Measurements from ENCODE around the gene VWF.

Gene VWF

GRCh38 chr12:6056406-6057240 is 67.8 kb downstream of the VWF start:
- DNase-seq = no peak

GRCh38 chr12:6053541-6053940 is 70.9 kb downstream of the VWF start:
- no peak for DNase-seq

GRCh38 chr12:6052940-6053329 is 71.5 kb downstream of the VWF start:
- DNase-seq = no peak

DNA sequence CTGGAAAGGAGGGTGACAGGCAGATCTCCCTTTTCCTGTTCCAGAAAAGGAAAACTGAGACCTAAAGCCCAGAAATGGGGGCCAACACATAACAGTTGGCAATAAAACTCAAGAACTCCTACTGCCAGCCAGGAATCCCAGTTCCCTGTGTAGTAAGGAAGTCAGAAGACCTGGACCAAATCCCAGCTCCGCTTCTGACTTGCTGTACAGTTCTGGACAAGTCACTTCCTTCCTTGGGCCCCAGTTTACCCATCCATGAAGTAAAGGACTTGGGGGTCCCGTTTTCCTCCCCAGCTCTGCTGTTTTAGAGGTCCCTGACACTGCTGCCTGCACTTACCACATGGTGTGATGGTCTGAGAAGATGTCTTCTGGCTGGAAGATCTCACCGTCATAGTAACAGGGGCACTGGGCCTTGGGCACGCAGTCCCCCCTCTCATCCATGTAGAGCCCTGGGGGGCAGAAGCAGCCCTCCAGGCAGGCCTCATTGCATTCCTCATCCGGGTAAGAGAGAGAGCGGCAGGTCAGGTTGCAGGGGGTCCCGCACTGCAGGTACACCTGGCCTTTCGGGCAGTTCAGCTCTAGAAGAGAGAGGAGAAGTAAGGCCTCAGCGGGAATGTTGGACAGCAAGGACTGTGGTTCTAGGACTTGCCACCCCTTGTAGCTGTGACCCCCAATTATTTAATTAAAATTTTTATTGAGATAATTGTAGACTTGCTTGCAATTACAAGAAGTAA is 72.1 kb downstream of the VWF start:
- DNase-seq = no peak

DNA sequence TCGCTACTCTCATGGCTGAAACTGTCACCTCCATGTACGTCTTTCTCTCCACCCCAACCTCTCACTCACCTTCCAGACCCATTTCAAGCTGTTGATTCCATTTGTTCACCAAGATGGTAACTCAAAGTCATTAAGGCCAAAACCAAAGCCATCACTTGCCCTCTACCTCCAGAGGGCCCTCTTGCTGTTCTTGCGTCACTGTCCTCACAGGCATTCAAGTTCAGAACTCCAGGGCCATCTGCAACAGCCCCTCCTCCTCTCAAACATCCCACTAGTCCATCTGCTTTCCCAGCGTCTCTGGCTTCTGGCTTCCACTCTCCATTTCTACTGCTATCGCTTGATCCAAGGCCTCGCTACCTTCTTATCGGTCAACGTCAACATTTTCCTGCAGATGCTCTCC is 74.5 kb downstream of the VWF start:
- DNase-seq = no peak

GRCh38 chr12:6049587-6049986 is 74.9 kb downstream of the VWF start:
- DNase-seq = no peak

- DNase-seq = no peak
Observed at GRCh38 chr12:6047249-6048237, 76.9 kb downstream of the VWF start.

GRCh38 chr12:6046511-6047180 is 77.8 kb downstream of the VWF start:
- DNase-seq = no peak

- DNase-seq = no peak
Observed at GRCh38 chr12:6045438-6045837, 79.0 kb downstream of the VWF start.

DNA sequence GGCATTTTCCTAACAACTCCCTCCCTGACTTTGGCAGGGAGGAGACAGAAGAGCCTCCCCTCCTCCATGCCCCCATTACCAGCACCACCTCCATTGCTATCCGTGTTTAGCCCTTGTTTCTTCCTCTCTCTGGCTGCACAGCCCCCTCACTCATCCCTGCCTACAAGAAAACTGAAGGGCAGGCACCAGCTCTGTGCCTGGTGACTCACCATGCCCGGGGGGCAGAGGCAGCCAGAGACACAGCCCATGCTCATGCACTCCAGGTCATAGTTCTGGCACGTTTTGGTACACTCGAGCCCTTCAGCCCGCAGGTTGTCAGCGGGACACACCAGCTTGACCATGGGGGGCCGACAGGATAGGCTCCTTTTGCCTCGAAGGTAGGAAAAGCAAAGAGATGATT is 80.4 kb downstream of the VWF start:
- DNase-seq = no peak

- no peak for DNase-seq
Observed at GRCh38 chr12:6042446-6042845, 82.0 kb downstream of the VWF start.

GRCh38 chr12:6041891-6042290 is 82.6 kb downstream of the VWF start:
- no peak for DNase-seq

DNA sequence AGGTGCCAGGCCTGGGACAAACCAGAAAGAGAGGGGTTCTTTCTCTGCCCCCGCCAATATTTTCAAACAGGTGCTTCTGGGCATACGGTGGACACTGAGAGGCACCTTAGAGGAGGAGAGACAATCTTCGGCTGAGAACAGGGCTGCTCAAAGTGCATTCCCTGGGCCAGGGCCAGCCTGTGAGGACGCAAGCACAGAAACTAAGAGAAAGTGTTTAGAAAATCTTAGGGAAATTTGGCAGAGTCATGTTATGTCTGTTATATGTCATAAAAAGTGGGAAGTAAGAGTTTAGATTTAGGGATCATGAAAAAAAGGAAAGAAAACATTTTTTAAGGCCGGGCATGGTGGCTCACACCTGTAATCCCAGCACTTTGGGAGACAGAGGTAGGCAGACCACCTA is 83.7 kb downstream of the VWF start:
- DNase-seq = no peak

DNA sequence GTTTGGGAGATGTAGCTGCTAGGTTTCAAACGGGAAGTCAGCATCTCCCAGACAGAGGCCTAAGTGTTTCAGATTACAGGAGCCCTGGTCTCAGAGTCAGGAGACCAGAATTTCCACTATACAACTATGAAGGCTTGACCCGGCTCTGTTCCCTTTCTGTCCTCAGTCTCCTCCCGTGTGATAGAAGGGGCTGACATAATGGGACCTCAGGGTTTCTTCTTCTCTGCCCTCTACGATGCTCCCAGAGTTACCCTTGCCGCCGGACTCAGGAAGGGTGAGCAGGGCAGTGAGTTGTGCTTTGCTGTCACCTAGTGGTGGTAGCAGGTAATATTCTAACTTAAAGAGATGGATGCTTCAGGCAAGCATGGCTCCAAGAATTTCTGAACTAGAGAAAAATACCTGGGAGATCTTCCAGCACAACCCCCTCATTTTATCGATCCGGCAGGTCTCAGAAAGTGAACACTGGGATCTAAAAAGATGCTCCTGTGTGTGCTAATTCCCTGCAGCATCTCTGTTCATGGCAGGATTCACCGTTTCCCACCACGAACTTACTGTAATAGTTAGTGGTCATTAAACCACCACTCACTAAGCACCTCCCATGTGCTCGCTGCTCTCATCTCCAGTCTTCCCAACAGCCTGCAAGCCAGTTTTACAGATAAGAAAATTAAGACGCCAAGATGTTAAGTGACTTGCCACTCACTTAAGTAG is 84.4 kb downstream of the VWF start:
- DNase-seq = no peak

DNA sequence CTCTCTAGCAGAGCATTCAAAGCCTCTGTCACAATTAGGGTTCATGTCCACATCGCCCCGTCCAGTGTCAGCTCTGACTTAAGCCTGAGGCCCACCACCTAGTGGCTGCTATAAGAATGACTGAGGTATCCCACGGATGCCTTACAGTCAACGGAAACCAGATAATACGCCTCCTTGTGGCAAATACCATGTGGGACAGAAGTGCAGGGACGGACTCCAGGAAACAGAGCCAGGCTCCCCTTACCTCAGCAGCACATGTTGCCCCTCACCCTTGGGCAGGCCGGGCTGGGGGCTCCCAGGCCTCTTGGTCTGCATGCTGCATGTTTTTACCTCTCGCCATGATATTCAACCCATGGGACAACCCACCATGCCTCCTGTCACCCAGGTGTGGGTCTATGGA is 86.3 kb downstream of the VWF start:
- no peak for DNase-seq

GRCh38 chr12:6037459-6037858 is 87.0 kb downstream of the VWF start:
- DNase-seq = no peak

DNA sequence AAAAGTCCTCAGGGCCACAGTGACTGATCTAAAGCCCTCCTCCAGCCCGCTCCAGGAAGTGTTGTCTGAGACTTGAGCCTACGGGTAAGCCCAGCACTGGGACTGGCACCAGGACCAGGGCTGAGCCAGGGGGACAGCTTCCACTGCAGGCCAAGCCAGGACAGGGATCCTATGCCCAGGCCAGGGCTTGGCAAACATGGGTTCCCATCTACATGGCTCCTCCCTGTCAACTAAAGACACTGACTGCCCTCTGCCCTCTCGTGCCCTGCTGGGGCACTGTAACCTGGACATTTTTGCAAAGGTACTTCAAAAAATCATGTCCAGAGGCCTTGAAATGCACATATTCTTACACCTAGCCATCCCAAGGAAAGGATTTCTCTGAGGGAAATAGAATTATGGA is 88.0 kb downstream of the VWF start:
- no peak for DNase-seq

DNA sequence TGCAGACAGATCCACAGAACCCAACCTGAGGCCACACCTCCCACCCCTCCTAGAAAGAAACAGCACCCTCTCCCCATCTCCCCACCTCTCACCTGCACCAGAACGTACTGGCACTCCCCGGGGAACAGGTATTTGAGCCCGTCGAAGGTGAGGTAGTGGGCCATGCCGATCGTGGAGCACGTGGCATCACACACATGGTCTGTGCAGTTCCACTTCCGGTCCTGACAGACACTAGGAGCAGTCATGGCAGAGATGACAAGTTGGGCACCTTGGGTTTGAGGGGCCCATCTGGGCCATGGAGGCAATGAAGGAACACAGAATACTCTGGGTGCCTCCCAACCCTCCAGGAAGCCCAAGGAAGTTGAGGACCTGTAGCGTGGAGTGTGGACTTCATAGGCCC is 89.9 kb downstream of the VWF start:
- no peak for DNase-seq

DNA sequence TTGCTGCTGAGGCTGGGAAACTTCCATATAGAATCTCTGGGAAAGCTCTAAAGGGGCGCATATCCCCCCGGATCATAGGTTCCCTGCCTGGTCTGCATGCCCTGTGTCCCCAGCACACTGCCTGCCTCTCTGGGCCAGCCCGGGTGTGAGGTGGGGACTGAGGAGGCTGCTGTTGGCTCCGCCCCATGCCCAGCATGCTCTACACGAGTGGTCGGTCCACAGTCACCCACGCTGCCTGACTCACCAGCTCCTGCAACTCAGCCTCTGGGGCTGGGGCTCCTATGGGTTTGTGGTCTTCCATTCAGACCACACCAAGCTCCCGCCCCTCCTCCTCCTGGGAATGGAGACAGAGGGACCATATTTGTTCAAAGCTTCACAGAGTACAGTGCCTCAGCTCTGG is 90.9 kb downstream of the VWF start:
- DNase-seq = no peak

GRCh38 chr12:6032726-6033125 is 91.7 kb downstream of the VWF start:
- no peak for DNase-seq

DNA sequence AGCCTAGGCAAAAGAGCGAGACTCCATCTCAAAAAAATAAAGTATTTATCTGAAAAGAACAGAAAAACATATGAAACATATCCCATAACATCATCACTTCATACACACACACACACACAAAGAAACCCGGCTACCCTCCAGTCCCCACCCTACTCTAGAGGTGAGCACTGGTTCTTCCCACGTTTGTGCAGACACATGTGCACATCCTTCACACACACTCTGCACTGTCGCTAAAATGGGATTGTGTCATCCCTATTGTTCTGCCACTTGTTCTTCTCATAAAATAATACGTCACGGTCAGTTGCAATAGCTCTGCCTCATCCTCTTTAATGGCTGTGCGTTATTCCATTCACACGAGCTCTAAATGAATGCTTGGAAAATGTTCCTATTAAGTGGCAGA is 93.5 kb downstream of the VWF start:
- DNase-seq = peak; percentile 73

DNA sequence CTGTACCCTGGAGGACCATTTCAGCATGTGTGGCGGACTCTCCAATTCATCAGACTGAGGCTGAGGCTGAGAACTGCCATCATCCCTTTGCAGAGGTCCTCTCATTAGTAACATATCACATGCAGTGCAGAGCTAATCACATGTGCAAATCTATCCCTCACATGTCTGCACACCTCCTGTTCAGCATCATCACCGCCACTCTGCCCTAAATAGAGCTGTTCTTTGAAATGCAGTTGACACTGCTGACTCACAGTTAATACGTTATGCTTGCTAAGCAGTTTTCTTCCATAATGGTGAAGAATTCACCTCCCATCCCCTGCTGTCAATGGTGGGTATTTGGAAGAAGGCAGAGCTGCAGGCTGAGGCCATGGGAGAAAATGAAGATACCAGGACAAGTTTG is 94.4 kb downstream of the VWF start:
- no peak for DNase-seq

Measured in NCI-H187 treated with DMSO at 0.1 percent for 48 hours (cell line).